Lower leg skin (tissue), 3 donors: ENCODE results near the gene PSME2.

Experiments used
- POLR2A ChIP-seq, 2 donors: fragments of 450-650 bp; IDR thresholded peaks; one replicate each; pipeline ENCODE4 v1.6.1; 2016 to 2017; ENCODE audit warnings: antibody characterized with exemption in 2 of 2, mild to moderate bottlenecking in 1 of 2, moderate library complexity in 1 of 2
- TF ChIP-seq, protein P1 (sequence below), 3 donors: fragments of 450-650 bp; IDR thresholded peaks; one replicate each; pipeline ENCODE4 v1.5.1; 2016; ENCODE audit warnings: antibody characterized with exemption in 3 of 3, mild to moderate bottlenecking in 3 of 3, moderate library complexity in 2 of 3

DNA sequence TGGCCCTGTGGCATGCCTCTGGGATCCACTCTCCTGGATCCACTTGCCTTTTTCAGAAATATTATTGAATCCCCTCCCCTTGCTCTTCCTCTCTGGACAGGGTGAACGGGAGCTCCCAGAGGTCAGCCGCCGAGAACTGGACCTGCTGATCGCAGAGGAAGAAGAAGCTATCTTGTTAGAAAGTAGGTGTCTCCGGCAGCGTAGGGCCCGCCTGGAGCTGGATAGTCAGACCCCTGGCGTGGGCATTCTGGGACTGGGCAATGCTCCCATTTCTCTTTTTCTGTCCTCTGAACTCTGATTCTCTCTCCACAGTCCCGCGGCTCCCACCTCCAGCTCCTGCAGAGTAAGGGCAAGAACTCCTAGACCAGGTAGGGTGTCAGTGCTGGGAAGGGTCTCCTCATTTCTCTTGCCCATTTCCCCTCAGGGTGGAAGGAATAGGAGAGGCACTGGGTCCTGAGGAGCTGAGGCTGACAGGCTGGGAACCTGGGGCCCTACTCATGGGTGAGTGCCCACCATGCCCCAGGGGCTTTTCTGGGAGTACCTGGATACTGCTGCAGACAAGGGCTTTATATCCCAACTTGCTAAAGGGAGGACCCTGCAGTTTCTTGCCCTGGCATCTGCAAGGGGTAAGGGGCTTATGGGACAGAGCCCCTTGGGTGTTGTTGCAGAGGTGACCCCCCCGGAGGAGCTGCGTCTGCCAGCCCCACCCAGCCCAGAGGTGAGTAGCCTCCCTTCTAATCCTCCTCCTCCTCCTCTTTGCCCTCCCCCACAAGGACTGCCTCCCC lies 30.8 kb upstream of the PSME2 start:
- TF ChIP-seq, protein P1, sequence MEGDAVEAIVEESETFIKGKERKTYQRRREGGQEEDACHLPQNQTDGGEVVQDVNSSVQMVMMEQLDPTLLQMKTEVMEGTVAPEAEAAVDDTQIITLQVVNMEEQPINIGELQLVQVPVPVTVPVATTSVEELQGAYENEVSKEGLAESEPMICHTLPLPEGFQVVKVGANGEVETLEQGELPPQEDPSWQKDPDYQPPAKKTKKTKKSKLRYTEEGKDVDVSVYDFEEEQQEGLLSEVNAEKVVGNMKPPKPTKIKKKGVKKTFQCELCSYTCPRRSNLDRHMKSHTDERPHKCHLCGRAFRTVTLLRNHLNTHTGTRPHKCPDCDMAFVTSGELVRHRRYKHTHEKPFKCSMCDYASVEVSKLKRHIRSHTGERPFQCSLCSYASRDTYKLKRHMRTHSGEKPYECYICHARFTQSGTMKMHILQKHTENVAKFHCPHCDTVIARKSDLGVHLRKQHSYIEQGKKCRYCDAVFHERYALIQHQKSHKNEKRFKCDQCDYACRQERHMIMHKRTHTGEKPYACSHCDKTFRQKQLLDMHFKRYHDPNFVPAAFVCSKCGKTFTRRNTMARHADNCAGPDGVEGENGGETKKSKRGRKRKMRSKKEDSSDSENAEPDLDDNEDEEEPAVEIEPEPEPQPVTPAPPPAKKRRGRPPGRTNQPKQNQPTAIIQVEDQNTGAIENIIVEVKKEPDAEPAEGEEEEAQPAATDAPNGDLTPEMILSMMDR (IDR thresholded peaks at IDR 0.05) = no peak
- TF ChIP-seq POLR2A (IDR thresholded peaks at IDR 0.05) = no peak
